HG03064 (cell line): ENCODE results near the gene CLTA.

Source experiments
- ATAC-seq: cut with Tn5 transposase; IDR thresholded peaks from one replicate; pipeline ENCODE4 v1.9.1; 2021; ENCODE audit warnings: low read depth; ENCODE audit not compliant: unreplicated experiment

Gene CLTA, protein sequence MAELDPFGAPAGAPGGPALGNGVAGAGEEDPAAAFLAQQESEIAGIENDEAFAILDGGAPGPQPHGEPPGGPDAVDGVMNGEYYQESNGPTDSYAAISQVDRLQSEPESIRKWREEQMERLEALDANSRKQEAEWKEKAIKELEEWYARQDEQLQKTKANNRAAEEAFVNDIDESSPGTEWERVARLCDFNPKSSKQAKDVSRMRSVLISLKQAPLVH

GRCh38 chr9:36190388-36191289, at the start of gene CLTA:
Gene CLTA (plus strand): TSS chr9:36190921. CDS start chr9:36191057, 136 bp downstream.
- peak; percentile 98 for ATAC-seq

GRCh38 chr9:36141288-36141687, 49.4 kb upstream of the CLTA start:
- ATAC-seq: no peak

DNA sequence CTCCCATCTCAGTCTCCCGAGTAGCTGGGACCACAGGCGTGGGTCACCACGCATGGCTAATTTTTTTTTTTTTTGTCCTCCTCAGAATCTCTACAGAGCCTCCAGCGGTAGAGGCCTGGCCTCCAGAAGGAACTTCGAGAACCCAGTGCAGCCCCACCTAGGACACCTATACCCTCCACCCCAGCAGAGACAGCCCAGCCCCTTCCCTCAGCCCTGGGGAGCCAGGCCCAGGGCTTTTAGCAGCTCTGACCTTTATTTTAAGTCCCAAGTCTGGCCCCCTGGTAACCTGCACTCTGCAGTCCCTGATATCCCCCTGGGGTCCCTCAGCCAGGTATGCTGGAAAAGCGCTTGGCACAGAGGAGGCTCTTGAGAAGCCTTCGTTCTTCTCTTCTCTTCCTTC, 49.0 kb upstream of the CLTA start:
- ATAC-seq: no peak

DNA sequence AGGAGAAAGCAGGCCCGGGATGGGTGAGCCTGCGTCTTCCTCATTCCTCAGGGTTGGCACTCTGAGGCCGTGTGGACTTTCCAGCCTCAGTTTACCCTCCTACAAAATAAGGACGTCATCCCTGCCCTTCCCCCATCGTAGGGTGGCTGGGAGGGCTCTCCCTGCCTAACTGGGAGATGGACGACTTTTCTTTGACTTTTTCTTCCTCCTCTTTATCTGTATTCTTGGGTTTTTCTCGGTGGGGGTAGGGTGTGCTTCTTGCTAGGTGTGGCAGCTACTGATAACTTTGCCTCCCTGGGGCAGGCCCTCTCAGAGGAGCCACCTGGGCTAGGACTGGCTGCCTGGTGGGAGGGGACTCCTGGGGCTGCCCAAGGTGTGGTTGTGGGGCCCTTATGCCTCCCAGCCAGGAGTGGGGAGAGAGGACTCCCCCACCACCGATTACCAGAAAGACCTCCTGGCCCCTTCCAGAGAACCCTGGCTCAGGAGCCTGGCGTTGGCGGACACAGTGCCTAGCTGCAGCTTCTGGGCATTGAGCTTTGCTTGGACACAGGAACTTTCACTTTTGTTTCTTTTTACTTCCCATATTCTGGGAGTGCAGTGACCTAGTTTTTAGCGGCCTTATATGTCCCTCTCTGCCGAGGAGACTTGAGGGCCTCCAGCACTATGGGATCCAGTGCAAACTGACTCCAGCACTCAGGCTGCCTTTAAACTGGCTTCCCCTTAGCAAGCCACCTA, 48.0 kb upstream of the CLTA start:
- ATAC-seq: no peak

DNA sequence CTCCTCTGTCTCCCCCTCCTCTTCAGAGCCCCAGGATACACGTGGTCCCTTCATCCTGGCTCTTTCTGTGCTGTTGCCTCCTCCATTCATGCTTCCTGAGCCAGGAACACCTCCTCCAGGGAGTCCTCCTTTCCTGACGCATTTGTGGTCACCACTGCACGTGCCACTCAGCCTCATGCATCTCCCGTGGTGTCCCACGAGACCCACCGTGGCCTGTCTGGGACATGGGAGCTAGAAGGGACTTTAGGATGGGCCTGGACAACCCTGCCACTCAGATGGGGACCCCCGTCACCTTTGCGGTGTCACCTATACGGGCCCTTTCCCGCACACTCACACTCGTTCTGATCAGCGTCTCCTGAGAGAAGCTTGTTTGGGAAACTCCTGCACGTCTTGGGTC, 47.5 kb upstream of the CLTA start:
- ATAC-seq: no peak

- ATAC-seq: no peak
Observed at GRCh38 chr9:36144309-36145232, 46.1 kb upstream of the CLTA start.

GRCh38 chr9:36145970-36146369, 44.8 kb upstream of the CLTA start:
- no peak for ATAC-seq

- ATAC-seq: no peak
Observed at GRCh38 chr9:36146651-36147050, 44.1 kb upstream of the CLTA start.

DNA sequence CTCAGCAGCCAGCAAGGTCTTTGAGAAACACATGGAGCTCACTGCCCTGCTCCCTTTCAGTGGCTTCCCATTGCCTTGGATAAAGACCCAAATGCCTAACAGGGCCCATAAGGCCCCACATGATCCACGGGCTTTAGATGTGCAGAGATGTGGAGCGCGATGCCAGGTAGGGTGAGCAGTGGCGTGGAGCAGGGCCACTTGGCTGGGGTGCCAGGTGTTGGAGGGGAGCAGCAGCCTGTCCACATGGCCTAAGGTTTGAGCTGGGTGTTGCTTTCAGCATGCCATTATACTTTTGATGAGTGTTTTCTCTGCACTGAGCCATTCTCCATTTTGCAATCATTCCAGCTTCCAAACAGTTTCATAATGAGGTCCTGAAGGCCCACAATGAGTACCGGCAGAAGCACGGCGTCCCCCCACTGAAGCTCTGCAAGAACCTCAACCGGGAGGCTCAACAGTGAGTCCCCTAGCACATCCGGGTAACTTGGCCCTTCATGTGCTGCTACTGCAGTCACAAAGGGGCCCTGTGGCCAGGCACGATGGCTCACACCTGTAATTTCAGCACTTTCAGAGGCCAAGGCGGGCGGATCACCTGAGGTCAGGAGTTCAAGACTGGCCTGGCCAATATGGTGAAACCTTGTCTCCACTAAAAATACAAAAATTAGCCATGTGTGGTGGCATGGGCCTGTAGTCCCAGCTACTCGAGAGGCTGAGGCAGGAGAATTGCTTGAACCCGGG, 43.1 kb upstream of the CLTA start:
- no peak for ATAC-seq

GRCh38 chr9:36148311-36149051, 42.2 kb upstream of the CLTA start:
- peak; percentile 49 for ATAC-seq

DNA sequence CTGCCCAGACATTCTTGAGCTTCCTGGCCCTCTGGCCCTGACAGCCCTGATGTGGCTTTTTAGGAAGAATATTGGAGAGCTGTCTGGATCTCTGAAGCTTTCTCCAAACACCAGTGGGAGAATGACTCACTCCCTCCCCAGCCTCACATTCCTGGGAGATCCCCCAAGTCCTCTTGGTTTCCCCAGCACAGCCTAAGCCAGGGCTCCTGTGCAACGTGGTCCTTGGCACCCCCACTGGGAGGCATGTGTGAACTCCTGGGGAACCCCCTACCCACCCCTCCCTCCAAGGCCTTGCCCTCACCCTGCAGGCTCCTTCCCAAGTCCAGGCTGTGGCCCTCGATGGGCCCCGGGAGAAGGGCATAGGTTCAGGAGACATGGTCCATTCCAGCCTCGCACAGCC, 41.5 kb upstream of the CLTA start:
- ATAC-seq: no peak

GRCh38 chr9:36150574-36151315, 40.0 kb upstream of the CLTA start:
- no peak for ATAC-seq

- no peak for ATAC-seq
Observed at GRCh38 chr9:36151316-36152210, 39.2 kb upstream of the CLTA start.

- ATAC-seq: no peak
Observed at GRCh38 chr9:36152741-36153438, 37.8 kb upstream of the CLTA start.

- no peak for ATAC-seq
Observed at GRCh38 chr9:36153746-36154145, 37.0 kb upstream of the CLTA start.

GRCh38 chr9:36154331-36154952, 36.3 kb upstream of the CLTA start:
- no peak for ATAC-seq
